Astrocyte (in vitro differentiated cells and primary cell): ENCODE results near the gene LEPROT.

Source experiments
- CTCF ChIP-seq: IDR thresholded peaks from 2 replicates; pipeline ENCODE4 v1.5.1; 2011; ENCODE audit warnings: low read depth, mild to moderate bottlenecking, inconsistent platforms, low read length, moderate library complexity; ENCODE audit not compliant: insufficient read depth
- EZH2 ChIP-seq: IDR thresholded peaks from 2 replicates; pipeline ENCODE4 v1.6.1; 2012; ENCODE audit warnings: mild to moderate bottlenecking, low read length, inconsistent platforms; ENCODE audit not compliant: insufficient read depth

DNA sequence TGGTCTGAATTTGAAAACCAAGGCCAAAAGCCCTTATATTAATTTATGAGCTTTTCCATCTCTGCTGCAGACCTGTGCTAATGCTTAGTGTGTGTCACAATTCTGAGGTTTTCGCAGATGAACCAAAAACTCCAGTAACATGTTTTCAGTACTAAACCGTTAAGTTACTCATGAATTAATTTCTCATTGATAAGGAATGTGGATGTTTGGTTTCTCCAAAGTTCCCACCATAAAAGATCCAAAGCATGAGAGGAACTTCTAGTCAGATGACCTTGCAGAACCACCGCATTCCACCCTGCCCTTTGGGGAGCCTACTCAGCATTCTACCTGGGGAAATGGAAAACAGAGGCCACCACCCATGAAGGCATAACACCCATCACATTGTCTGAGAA lies 7.5 kb upstream of the LEPROT start:
- TF ChIP-seq CTCF (no peak), EZH2 (no peak)
